ENCODE measurements around the gene EDNRB.
A peak's percentile ranks its signal among the peaks of the same experiment; 100 is the strongest.
"Not testable (repeated sequence)": the region's sequence is repeated elsewhere in the genome, so short reads cannot be mapped to it uniquely, and the experiment has no call there.

EDNRB gene

DNA sequence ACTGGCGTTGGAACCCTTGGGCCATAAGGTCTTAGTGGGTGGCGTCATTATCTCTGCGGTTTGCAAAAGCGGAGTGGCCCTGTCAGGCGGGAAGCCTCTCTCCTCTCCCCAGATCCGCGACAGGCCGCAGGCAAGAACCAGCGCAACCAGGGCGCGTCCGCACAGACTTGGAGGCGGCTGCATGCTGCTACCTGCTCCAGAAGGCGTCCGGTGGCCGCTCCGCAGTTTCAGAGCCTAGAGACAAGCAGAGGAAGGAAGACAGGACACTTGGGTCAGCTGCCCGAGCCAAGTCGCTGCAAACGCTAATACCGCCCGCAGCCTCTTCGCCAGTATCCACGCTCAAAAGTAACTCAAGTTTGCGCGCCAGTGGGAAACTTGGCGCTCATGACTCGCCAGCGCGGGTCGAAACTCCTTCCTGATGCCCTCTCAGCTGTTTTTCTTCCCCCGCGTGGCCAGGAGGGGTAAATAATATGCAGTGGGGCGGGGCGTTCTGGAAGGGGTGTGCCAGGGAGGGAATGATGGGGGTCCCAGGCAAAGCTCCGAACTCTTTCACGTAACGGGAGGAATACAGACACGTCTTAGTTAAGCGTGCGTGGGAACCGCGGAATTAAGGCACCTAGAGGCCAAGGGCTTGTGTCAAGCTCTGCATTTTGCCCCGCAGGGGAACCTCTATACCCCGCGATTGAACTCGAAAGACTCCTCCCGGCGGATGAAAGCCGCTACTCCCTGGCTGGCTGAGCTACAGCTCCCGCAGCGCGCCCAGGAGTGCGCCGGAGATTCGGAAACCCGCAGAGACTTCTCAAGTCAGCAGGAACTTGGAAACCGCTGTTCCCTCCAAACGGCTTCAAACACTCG, at the start of gene EDNRB:
EDNRB (minus strand) TSS at position 441 of the 855 bp plus-strand sequence; CDS start at position 183, 258 bp downstream.
- peak; percentile 38 for DNase-seq (ENCODE audit: low read depth, low spot score)

- DNase-seq (ENCODE audit: low read depth, low spot score) = no peak
Measured at GRCh38 chr13:77966671-77967070, 48.0 kb upstream of the EDNRB start.

GRCh38 chr13:77952737-77953136, 34.1 kb upstream of the EDNRB start:
- no peak for DNase-seq (ENCODE audit: low read depth, low spot score)

GRCh38 chr13:77952276-77952675, 33.6 kb upstream of the EDNRB start:
- no peak for DNase-seq (ENCODE audit: low read depth, low spot score)

GRCh38 chr13:77946522-77946921, 27.9 kb upstream of the EDNRB start:
- no peak for DNase-seq (ENCODE audit: low read depth, low spot score)

GRCh38 chr13:77935063-77935462, 16.4 kb upstream of the EDNRB start:
- DNase-seq (ENCODE audit: low read depth, low spot score) = not testable (repeated sequence)

GRCh38 chr13:77930430-77930829, 11.8 kb upstream of the EDNRB start:
- no peak for DNase-seq (ENCODE audit: low read depth, low spot score)

DNA sequence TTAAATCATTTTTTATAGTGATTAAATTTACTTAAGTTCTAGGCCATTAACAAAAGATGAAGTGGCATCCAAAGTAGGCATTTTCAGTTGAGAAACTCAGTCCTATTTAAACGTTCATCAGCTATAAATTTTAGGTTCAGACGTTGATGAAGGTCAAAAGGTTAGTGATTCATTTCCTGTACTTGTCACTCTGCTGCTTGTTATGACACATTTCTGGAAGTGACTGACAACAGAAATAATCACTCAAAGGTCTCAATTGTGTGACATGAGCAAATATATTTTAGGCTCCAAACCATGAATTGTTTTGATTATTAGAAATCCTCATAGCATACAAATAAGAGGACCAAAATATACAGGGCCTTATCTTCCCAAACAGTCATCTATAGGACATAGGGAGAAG, 10.3 kb upstream of the EDNRB start:
- no peak for DNase-seq (ENCODE audit: low read depth, low spot score)

- no peak for DNase-seq (ENCODE audit: low read depth, low spot score)
Measured at GRCh38 chr13:77925616-77926015, 7.0 kb upstream of the EDNRB start.

DNA sequence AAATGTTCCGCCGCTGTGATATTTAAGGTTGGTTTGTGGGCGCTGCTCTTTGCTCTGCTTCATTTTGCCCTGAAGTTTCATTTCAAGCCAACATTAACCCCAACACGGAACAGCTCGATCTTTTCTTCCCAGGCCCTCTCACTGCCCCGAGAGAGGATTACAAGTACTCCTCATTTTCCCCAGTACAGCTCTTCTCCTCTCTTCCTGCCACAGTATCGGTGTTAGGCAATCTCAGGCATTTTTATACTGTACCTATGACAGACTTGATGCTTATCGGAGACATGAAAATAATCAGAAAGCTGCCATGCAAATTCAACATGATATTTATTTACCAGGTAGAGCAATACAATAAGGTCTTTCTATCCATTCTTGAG, 1.3 kb upstream of the EDNRB start:
- DNase-seq (ENCODE audit: low read depth, low spot score) = no peak

DNA sequence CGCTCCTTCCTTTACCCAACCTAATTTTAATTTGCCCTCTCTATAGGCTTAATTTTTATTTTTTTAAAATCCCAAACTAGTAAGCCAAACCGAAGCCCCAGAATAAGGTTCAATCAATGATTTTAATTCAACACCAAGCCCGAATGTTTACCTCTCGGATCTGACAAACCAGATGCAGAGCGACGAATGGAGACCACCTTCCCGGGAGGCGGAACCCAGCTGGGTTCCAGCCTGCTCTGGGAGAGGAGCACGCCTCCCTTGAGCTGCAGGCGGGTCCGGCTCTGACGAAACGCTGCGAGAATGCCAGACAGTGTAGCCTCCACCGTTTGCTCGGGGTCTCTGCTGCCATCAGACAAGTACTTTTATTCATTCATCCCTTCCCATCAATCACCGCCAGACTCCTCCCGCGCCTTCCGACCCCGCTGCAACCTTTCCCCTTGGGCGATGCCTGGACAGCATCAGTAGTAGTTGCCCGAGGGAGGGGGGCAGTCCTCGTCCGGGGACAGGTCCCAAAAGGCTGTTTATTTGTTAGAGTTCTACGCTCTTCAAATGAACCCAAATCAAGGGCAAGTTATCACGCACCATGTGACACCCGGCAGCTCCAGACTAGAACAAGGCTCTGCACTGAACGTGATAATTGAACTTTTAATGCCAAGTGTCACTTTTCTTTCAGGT, 752 bp upstream of the EDNRB start:
- DNase-seq (ENCODE audit: low read depth, low spot score) = peak; percentile 23

- no peak for DNase-seq (ENCODE audit: low read depth, low spot score)
Measured at GRCh38 chr13:77916488-77916887, 2.1 kb downstream of the EDNRB start.

GRCh38 chr13:77915686-77916085, 2.9 kb downstream of the EDNRB start:
- DNase-seq (ENCODE audit: low read depth, low spot score) = no peak

DNA sequence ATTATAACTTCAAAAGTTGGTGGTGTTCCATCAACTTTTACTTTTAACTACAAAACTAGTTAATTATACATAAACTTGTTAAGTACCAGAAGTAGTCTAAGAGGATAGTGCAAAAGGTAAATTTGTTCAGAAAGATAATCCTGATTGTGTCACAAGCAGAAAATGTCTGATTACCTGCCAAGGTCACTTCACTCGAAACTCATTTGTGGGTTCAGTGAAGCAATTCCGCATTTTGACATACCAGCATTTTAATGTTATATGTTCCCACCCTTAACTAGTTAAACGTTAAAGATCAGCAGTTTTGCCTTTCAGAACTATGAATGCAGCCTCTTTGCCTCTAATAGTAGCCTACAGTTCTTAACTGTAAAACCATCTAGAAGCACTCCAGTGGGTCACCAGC, 5.6 kb downstream of the EDNRB start:
- no peak for DNase-seq (ENCODE audit: low read depth, low spot score)

DNA sequence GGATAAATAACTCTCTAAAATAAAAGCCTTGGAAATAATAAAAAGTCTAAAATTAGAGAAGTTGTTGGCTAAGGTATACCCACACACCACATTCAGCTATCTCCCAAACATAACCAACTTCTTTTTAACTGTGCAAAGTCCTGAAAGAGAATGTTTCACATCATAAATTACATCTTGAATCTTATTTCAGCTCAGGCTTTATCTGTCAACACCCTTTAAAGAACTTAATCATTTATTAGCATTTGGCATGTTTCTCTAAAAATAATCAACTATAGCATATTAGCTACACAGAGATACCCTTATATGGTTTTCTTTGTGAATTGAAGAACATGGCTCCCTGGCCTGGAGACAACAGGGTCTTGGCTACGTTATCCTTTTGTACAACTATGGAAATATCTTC, 6.9 kb downstream of the EDNRB start:
- DNase-seq (ENCODE audit: low read depth, low spot score) = no peak

GRCh38 chr13:77909827-77910226, 8.8 kb downstream of the EDNRB start:
- DNase-seq (ENCODE audit: low read depth, low spot score) = no peak

DNA sequence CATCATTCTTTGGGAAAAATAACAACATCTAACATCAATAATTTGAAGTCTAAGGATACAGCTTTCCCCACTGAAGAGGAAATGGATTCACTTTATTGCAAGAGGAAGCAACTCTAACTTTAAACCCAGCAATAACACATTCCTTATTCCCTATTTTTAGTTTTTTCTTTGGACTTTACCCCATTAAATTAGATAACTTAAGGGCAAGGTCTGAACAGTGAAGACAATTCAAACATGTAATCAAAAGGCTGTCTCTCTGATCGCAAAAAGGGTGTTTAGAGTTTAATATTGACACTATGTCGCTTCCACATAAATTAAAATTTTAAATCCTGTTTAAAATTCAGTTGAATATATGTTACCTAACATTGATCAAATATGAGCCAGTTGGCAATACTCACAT, 10.1 kb downstream of the EDNRB start:
- DNase-seq (ENCODE audit: low read depth, low spot score) = no peak

DNA sequence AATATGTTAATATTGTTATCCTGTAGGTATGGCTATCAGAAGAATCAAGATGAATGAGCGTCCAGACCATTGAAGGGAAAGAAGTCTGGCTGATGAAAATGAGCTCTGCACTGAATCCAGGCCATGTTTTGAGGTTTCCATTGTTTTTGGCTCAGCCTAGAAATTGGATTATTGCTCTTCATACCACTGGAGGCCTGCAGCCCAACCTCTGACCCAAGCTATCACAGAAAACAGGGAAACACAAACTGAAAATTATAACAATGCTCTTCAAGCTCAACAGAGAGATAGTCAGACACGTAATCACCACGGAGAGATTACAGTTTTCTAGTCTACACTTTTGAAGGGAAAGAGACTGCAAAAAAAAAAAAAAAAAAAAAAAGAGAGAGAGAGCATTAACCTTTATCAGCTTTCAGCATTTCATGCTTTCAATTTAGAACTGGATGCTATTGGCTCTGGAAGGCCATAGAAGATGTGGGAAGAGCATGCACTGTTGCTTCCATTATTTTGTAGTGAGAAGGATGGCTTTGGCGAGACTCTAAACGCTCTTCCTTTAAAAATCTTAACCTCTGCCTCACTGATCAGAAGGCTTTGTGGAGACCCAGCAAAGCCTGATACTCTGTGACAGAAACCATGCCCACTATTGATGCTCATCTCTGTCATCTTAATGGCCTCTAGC, 10.8 kb downstream of the EDNRB start:
- no peak for DNase-seq (ENCODE audit: low read depth, low spot score)

DNA sequence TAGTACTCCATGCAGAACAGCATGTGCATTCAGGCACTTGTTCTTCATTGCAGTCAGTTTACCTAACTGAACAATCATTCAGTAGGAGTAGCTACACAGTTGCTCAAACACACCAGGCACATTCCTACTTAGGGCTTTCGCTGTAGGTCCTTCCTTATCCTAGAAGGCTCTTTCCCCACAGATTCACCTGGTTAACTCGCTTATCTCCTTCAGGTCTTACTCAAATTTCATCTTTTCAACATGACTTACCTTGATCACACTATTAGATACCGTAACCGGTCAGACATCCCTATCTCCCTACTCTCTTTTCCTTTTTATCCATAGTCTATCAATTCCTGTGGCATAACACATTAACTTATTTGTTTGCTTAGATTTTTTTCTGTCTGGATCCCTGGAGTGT, 14.6 kb downstream of the EDNRB start:
- no peak for DNase-seq (ENCODE audit: low read depth, low spot score)

DNA sequence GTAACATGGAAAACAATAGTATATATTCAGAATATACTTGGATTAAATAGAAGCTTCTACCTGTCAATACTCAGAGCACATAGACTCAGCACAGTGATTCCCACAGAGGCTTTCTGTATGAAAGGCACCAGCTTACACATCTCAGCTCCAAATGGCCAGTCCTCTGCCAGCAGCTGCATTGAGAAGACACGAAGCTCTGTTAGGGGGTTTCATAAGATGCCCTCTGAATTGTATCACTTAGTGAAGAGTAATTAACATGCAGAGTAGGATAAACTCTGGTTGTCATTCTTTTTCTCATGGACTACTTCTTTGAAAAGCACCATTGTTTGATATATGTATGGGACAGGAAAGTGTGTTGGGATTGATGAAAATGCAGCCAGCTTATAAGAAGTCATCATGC, 15.2 kb downstream of the EDNRB start:
- no peak for DNase-seq (ENCODE audit: low read depth, low spot score)

- DNase-seq (ENCODE audit: low read depth, low spot score) = no peak
Measured at GRCh38 chr13:77902319-77902963, 16.2 kb downstream of the EDNRB start.

DNA sequence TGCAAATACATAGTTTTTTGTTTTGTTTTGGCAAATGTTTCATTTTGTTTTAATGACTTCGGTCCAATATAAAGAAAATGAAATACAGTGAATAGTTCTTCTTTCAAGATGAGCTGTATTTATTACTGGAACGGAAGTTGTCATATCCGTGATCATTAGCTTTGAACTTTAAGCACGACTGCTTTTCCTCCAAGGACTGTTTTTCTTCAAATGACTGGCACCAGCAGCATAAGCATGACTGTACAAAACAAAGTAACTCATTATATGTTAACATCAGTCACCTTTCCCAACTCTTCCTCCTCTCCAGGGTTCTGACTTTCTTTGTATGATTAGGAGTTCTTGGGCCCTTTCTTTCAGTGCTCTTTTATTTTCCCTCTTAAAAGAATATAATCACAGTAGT, 20.5 kb downstream of the EDNRB start:
- DNase-seq (ENCODE audit: low read depth, low spot score) = no peak
